Fibroblast of skin of right biceps (primary cell): ENCODE results near the gene ID2.
A peak's percentile ranks its signal among the peaks of the same experiment; 100 is the strongest.

Experiments used
- DNase-seq: peaks from one replicate; pipeline ENCODE4 v3.0.0-alpha.2; 2013

The ID2 gene, protein sequence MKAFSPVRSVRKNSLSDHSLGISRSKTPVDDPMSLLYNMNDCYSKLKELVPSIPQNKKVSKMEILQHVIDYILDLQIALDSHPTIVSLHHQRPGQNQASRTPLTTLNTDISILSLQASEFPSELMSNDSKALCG

DNA sequence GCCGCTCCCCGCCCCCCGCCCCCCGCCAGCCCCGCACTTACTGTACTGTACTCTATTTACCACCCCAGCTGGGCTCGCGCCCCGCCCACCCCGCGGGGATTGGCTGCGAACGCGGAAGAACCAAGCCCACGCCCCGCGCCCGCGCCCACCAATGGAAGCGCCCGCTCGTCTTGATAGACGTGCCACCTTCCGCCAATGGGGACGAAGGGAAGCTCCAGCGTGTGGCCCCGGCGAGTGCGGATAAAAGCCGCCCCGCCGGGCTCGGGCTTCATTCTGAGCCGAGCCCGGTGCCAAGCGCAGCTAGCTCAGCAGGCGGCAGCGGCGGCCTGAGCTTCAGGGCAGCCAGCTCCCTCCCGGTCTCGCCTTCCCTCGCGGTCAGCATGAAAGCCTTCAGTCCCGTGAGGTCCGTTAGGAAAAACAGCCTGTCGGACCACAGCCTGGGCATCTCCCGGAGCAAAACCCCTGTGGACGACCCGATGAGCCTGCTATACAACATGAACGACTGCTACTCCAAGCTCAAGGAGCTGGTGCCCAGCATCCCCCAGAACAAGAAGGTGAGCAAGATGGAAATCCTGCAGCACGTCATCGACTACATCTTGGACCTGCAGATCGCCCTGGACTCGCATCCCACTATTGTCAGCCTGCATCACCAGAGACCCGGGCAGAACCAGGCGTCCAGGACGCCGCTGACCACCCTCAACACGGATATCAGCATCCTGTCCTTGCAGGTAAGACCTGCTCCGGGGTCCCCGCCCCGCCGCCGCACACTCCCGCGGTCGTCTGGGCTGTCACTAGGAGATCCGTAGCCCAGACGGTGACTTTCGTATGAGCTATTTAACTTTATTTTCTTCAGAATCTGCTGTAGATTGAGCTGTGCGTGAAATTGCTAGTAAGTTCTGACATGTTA, at the start of gene ID2:
Gene ID2, plus strand, starts transcription at position 271 of the 907 bp plus-strand sequence. Its CDS starts 110 bp downstream, at position 381.
- peak; percentile 100 for DNase-seq

DNA sequence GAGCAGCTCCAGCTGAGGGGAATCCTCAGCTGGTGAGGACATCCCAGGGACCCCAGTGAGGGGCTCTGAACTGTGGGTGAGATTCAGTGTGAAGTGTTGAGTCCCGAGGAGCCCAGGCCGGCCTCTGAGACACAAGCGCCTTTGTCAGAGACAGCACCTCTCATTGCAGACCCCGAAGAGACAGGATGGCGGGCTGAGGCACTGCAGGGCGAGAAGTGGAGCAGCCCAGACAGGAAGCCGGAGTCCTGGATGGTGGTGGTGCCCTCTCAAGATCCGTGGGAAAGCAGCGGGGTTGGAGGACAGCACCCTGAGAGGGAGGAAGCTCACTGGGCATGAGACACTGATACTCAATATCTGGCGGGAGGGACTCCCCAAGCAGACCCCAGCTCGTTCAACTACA, 49.1 kb upstream of the ID2 start:
- DNase-seq: no peak

DNA sequence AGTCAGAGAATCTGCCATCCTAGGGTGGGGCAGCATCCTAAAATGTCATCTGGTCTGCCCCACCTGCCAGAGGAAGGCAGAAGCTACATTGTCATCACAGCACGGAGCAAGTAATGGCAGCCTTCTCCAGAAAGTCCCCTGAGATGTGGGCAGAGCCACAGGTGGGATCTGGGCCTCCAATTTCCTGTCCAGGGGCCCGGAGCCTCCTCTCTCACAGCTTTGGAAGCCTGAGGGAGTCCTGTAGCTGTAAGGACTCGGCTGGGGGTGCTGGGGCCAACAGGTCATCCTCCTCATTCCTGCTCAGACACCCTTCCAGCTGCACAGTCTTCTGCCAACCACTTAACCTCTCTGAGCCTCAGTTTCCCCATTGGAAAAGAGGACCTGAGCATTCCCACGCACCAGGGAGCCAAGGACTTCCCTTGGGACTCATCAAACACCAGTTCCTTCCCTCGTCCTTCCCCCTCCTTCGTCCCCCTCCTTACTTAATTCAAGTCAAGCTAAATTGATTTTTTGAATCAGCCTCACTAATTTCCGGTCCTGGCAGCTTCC, 48.6 kb upstream of the ID2 start:
- no peak for DNase-seq

DNA sequence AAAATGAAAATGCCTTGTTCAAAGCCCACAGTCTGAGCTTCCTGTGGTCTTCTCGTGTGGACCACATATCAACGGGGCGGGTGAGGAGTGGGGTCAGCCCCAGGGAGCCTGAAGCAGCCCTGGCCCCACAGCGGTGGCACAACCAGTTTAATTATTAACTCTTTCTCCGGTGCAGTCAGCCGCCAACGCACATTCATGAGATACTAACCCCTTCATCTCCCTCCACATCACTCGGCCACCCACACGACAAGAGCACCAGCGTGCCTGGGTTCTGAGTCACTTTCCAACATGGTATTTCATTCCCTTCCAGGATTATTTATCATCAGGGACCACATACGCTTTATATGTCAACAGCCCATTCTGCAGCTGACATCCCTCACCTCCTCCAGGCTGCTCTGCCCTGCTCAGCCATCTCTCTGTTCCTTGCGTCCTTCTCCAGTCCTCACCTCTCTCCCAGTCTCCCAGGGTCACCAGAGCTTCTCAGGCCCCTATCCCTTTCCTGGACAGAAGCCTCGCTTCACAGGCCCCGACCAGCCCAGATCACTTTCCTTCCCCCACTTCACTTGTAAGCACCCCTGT, 48.0 kb upstream of the ID2 start:
- DNase-seq: peak; percentile 99

DNA sequence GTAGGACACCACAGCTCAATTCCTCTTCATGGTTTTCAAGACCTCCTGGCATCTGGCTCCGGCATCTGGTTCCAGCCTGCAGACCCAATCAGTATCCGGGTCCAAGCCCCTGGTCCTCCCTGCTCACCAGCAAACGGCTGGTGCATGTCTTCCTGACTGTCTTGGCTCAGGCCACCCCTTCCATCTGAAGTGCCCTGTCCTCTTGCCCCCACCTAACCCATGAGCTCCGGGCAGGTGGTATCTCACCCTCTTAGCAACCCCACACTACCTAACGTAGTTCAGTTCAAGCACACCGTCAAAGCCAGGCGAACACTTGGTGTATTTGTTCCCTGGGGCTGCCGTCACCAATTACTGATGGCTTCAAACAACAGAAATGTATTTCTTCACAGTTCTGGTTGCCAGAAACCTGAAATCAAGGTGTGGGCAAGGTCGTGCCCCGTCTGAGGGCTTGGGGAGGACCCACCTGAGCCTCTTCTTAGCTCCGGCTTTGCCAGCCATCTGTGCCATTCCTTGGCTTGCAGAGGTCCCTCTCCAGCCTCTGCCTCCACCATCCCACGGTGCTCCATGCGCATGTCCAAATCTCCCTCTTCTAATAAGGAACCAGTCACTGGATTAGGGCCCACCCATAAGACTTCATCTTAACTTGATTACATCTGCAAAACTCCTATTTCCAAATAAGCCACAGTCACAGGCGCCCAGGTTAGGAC, 47.2 kb upstream of the ID2 start:
- DNase-seq: no peak

DNA sequence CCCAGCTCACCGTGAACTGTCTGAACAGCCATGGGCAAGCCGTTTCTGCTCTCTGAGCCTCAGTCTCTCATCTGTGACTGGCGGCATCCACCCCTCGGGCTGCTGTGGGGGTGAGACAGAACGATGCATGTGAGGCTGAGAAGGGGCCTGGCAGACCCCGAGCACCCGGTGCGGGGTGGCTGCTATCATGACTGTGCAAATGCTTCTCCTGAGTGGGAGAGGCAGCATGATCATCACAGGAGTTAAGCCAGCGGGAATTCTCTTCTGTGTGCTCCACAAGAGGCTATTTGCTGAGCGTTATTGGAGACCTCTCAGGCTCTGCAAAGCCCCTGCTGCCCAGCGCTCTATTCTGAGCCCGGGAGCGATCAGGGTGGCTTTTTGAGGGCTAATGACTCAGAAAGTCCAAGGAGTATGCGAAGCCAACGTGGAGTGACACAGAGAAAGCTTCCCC, 45.8 kb upstream of the ID2 start:
- peak; percentile 67 for DNase-seq

DNA sequence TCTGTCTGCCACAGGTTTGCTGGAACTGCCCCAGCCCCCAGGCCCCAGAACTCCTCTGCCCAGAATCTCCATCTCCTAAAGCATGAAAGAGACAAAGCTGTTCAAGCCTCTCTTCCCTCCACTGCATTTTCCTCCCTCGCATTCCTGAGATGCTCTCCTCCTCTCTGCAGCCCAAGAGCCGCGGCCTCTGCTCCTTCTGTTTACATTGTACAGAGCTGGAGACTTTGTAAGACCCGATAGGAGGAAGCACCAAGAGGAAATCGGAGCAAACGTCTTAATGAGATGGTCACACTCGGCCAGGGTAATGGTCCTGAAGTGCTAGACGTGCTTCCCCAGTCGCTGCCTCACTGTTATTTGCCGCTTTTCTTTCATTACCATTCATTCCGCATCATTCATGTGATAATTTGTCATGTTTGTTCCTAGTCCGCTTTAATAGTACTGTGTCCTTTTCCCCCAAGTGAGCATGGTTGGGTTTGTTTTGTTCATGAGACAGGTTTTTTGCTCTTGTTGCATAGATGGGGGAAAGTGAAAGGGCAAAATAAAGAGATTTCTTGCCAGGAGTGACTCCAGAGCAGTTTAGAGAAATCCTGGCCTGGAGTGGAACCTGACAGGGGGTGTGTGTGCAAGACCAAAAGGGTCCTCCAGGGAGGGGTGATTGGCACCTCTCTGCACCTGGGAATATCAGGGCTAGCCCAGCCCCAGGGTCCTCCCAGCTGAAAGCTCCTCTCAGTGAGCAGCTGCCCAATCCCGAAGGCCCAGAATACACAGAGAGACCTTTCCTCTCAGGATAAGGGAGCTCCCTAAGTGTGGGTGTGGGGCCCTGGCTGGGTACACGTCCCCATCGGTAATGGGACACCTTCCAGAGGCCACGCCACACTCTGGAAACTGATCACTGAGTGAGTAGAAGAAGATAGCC, 44.9 kb upstream of the ID2 start:
- DNase-seq: peak; percentile 76

DNA sequence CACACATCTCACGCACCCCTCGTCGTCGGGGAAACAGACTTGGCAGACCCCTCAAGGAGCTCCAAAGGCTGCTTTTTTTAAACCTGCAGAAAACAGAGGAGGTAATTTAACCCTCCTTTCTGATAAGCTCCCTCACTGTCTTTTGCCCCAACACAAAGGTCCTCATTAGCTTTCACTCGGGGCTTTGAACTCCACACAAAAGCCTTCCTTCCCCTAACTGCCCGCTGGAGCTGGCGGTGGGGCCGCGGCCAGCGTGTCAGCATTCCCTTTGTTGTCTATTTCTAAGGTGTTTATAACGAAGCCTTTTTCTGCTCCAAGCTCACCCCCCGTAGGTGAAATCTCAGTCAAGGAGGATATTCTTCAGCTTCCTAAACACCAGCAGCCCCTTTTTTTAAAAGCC, 43.5 kb upstream of the ID2 start:
- DNase-seq: no peak

DNA sequence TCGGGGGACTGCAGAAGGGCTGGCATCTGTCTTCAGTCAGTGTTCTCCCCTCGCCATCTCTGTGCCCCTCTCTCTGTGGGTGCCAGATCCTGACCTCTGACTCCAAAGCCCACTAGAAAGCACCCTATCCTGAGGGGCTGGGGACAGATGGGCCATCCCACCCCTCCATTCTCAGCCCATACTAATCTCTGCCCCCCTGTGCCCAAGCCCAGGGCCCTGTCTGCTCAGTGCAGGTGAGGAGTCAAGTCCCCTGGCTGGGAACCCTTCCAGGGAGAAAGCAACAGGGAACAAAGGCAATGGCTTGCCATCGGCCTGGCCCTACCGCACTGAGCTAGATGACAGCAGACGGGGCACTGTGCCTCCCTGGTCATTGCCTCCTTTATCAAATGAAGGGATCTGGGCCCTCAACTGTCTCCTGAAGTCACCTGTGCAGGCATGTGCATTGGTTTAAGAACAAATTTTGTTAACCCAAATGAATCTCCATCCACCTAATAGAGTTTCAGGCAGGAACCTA, 42.7 kb upstream of the ID2 start:
- no peak for DNase-seq

DNA sequence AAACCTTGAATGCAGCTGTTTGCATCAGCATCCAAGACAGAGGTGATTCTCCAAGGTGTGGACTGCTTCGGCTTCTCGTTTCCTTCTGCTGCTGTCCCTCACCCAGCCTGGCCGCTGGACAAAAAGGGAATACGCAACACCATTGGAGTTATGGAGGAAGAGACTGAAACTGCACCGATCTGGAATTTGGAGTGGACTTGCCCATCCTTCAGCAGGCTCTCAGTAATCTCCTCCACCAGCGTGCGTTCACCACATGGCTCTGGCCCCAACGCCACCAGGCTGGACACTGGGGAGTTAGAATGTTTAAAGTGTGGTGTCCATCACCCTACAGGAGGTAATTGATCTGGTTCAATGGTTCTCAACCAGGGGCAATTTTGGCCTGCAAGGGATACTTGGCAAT, 41.4 kb upstream of the ID2 start:
- no peak for DNase-seq

DNA sequence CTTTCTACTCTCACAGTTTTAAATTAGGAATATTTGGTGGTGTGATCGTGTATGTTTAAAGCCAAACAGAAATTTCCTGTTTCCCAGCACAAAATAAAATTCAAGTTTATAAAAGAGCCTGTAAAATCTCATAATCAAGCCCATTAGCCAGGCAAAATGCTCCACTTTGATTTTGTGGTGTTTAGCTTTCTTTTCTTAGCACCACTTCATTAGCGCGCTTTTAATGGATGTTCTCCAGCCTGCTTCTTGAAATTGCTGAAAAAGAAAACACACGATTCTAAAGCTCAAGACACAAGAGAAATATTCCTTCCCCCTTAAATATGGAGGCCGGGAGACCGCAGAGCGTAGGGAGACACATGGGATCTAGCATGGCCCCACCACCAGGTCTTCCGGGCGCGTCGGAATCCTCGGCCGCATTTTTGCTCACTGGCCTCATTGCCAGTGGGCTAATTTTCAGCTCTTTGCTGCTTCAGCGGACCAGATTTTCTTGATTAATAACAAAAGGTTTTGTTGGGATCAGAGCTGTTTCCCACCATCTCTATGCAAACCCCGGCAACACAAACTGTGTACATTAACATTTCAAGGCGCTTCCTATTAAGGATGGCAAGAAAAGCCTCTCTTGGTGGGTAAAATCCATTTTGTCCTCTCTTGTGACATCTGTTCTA, 40.4 kb upstream of the ID2 start:
- peak; percentile 59 for DNase-seq

DNA sequence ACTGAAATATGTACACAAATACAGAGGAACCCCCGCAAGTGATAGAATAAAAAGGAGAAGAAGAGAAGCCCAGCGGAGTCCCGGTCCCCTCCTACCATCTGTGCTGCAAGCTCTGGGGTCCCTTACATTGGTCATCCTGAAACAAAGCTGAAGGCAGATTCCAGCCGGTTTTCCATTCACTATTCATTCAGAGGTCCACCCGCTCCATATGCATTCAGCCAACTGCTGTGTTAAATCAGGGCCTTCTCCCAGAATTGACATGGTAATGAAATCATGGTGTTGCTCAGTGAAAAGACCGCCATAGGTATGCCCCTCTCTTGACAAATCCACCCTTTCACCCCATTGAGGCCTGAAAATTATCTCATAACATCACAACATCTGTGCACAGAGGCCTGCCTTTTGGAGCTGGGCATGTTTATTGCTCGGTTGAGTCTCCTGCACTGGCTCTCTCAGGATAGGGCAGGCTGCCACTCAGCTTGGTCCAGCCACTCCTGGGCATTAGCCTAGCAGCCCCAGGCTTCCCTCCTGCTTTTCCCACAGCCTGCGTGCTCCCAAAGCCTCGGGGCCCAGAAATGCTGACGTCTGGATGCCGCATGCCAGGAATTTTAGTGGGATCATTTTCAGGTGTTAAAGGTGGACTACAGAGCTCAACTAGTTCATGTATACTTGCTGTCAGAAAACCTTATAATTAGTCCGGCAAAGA, 39.3 kb upstream of the ID2 start:
- no peak for DNase-seq

DNA sequence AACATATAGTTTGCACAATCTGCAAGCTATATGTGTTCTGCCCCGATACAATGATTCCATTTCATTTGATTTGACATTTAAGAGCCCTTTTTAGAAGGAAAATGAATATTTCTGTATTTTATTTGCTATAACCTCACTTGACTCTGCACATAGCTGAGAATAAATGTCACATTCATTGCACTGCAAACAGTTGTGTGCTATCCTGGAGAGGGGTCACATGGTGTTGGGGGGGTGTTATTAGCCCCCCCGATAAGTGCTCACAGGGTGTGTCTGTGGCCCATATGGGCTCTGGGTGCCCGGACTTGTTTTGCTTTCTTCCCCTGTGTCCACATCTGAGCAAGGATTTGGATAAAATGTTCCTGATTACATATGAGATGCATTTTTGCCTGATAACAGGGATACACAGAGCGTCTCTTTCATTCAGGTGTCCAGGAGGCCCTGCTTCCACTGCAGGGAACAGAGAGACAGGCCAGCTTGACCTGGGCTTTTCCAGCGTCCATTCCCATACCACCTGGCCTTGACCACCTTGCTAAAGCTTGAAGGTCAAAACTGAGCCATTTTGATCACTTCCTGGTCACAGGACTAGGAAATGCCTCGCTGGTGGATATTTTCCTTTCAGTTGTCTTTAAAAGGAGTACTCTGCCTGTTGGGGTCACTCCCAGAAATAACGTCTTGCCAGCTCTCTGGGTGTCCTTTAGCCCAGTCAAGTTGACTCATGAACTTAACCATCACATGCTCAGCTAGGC, 38.4 kb upstream of the ID2 start:
- no peak for DNase-seq

DNA sequence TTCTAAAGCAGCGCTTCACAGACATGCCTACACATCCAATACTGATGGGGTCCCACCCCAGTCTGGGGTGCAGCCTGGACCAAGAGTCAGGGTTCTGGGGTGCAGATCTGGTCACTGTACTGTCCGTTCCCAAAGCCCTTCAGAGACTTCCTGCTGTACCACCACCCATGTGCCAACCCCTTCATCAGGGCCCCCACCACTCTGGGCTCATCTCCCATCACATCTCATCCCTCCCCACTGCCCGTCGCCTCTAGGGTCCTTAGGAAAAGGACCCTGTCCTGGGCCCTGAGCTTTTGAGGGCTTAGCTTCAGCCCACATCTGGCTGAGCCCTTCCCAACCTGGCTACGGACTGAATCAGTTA, 37.9 kb upstream of the ID2 start:
- no peak for DNase-seq

DNA sequence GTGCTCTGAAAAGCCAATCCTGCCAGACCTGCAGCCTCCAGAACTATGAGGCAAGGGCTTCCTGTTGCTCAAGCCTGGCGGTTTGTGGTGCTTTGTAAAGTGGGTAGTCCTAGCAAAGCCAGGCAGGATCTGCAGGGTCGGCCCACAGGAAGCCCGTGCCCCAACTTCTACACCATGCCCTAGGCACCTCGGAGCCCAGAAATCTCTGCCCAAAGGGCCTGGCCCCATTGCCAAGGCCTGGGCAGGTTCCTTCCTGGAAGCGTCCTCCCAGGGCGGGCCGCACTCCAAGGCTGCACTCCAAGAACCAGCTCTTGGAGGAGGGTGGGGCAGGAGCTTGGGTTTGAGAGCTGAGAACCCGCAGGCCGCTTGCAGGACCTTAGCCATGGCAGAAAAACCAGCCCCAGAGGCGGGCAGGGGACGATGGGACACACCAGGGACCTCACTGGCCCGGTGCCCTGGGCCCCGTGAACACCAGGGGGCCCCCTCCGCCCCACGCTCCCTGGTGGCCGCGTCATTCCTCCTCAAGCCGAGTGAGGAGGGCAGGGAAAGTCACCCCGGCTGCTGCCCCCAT, 37.2 kb upstream of the ID2 start:
- DNase-seq: no peak

DNA sequence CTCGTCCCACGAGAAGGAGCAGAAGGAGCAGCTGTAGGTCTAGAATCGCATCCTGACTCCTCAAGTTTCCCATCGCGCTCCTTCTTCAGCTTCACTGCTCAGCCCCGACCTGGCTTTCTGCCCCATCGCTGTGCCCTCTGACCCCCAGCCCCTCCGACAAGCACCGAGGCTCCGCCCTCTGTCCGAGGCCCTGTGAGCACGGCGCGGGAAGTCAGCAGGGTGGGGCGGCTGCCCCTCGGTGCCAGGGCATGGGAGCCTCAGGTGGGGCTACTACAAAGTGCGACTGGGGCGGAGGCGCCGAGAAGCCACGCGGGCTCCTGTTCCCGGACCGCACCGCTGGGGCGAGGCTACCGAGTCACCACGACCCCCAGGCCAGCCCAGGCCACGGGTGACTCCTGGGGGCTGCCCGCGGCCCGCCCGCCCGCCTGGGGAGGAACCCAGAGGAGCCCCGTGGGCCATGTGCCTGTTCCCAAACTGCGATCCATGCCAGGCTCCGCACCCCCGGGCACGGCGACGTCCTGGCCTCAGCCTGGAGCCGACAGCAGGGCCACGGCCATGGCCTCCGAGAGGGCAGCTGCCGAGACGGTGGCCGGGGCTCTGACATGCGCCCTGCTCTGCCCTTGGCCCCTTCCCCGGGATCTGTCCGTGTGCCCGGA, 36.6 kb upstream of the ID2 start:
- DNase-seq: no peak

DNA sequence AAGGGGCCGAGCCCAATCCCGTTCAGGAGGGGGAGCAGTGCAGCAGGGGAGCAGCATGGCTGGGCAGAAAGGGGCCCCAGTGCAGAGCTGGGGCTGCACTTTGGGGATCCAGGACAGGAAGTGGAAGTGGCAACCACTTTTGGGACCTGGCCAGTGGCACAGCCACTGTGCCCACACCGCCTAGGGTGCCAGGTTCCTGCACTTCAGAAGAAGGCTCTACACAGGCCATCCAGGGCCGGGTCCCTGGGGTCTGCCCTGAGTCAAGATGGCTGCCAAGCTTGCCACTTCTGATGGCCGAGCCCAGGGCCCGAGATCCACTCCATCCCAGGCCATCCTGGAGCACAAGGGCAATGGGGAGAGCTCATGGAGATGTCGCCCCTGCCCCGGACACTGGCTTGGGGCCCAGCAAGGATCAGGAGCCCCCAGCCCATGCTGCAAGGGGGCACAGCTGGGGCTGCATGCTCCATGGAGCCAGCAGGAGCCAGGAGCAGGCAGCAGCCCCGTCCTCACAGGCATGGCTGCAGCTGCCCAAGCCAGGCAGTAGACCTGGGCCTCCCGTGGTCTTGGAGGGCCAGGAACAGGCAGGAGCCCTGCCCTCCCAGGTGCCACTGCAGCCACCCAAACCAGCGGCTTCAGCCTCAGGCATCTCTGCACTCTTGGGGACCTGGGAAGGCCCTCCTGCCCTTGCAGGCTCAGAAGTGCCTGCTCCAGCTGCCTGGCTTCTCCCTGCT, 35.0 kb upstream of the ID2 start:
- no peak for DNase-seq

DNA sequence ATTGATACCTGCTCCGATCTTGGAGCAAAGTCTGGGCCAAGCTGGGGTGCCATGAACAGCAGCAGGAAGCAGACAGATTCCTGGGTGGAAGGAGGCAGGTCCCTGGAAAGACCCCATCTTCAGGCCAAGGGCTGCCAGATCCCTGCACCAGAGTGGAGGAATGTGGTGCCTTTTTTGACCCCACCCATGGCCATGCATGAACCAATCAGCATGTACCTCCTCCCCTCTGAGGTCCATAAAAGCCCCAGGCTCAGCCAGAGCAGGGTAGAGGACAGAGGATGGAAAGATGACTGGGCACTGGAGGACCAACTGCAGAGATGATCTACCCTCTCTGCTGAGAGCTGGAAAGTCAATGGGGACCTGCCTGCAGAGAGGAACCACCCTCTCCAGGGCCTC, 34.4 kb upstream of the ID2 start:
- DNase-seq: no peak
